ENCODE results near the gene CCNA1. TPM values are rescaled to one million over a fixed set of nuclear protein-coding genes. Genes with fewer than 3 reads are reported as not detected.

Gene CCNA1
- total RNA-seq (not detected), total RNA-seq (0 reads per million in 2 donors)

DNA sequence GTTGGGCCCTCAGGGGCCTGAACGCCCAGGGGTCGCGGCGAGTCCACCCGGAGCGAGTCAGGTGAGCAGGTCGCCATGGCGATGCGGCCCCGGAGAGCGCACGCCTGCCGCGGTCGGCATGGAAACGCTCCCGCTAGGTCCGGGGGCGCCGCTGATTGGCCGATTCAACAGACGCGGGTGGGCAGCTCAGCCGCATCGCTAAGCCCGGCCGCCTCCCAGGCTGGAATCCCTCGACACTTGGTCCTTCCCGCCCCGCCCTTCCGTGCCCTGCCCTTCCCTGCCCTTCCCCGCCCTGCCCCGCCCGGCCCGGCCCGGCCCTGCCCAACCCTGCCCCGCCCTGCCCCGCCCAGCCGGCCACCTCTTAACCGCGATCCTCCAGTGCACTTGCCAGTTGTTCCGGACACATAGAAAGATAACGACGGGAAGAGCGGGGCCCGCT, at the start of gene CCNA1:
TSS of gene CCNA1 (plus strand) at position 390 of the 439 bp plus-strand sequence. CDS start 562 bp downstream, outside the sequence.
- H3K4me1 Mint-ChIP-seq = no peaks in the 10 kb centered on the region
- H3K4me3 Mint-ChIP-seq = peak within 1 kb of the TSS; percentile 76
- H3K9me3 ChIP-seq (ENCODE audit: control insufficient read depth, low read length, poor library complexity, severe bottlenecking) = no peaks in the 10 kb centered on the region
- H3K36me3 Mint-ChIP-seq (ENCODE audit: low read depth) = peaks cover 7% of the 10 kb centered on the region
- ATAC-seq (no peak), DNase-seq (no peak)
- peak within 1 kb of the TSS; percentile 16 for H3K27ac Mint-ChIP-seq
- peaks cover 74% of the 10 kb centered on the region for H3K27me3 Mint-ChIP-seq

DNA sequence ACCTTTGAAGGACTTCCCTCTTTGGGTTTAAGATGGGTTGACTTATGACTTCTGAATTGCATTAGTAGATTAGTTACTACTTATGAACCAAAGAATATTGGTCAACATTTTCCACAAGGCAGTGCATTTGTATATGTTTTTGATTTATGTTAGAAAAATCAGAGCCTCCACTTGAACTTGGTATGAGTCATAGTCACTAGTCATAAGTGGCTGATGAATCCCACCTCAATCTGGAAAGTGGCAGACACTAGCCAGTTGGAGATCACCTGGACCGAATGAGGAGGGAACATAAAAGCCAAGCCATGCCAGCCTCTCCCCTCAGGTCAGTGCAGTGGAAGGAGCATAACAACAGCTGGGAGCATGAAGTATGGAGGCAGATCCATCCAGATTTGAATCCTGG, 46.8 kb upstream of the CCNA1 start:
- DNase-seq (no peak), ATAC-seq (no peak)
- Mint-ChIP-seq H3K27ac (no peak overlapping the region), H3K36me3 (ENCODE audit: low read depth) (no peaks in the 10 kb centered on the region), H3K4me1 (no peaks in the 10 kb centered on the region), H3K4me3 (no peak overlapping the region), H3K27me3 (peaks cover 9% of the 10 kb centered on the region)
- no peaks in the 10 kb centered on the region for H3K9me3 ChIP-seq (ENCODE audit: control insufficient read depth, low read length, poor library complexity, severe bottlenecking)

DNA sequence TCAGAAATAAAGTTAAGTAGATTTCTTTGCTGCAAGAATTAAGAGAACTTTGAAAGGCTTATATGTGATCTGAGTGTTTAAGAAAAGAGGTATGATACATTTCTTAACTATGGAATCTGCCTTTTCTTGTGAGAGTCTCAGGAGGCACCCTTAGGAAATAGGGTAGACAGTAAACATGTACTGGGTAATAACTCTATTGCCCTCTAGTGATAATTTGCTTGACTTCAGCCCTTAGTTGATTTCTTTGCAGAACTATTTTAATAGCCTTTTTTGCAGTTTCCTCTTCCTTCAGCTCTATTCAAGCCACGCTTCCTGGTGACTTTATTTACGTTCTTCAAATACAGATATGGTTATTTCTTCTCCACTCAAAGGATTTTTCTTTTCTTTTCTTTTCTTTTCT, 37.0 kb upstream of the CCNA1 start:
- Mint-ChIP-seq H3K27ac (no peak overlapping the region), H3K36me3 (ENCODE audit: low read depth) (no peaks in the 10 kb centered on the region), H3K4me1 (no peaks in the 10 kb centered on the region), H3K27me3 (peaks cover 19% of the 10 kb centered on the region), H3K4me3 (no peak overlapping the region)
- no peak for ATAC-seq
- no peak for DNase-seq
- no peaks in the 10 kb centered on the region for H3K9me3 ChIP-seq (ENCODE audit: control insufficient read depth, low read length, poor library complexity, severe bottlenecking)

DNA sequence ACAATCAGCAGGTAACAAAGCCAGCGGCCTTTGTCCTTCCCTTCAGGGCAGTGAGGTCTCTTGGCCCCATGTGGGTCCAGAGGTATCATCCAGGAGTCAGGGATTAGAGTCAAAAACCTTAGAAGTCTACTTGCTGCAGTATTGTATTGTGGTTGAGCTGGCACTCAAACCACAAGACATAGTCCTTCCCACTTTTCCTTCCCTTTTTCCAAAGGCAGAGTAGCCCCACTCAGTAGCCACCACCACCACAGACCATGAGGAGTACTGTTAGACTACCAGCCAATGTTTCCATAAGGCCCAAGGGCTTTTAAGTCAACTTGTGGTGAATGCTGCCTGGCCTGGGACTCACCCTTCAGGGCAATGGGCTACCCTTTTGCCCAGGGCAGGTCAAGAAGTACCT, 27.1 kb upstream of the CCNA1 start:
- peaks cover 28% of the 10 kb centered on the region for H3K27me3 Mint-ChIP-seq
- no peaks in the 10 kb centered on the region for H3K9me3 ChIP-seq (ENCODE audit: control insufficient read depth, low read length, poor library complexity, severe bottlenecking)
- no peak overlapping the region for H3K27ac Mint-ChIP-seq
- DNase-seq (no peak), ATAC-seq (no peak)
- no peak overlapping the region for H3K4me3 Mint-ChIP-seq
- peaks cover 4% of the 10 kb centered on the region for H3K36me3 Mint-ChIP-seq (ENCODE audit: low read depth)
- H3K4me1 Mint-ChIP-seq = no peaks in the 10 kb centered on the region

DNA sequence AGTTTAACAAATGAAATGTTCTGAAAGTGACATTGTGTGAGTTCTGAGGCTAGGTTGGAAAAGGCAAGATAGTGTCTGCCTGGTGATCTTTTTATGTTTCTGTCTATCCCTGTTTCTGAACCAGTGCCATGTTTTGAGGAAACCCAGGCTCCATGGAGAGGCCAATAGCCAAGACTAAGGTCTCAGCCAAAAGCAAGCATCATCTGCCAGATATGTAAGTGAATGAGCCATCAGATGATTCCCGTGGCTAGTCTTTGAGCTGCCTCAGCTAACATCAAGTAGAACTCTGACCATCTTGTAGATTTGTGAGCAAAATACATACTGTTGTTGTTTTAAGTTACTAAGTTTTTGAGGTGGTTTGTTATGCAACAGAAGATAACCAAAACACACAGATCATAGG, 19.6 kb upstream of the CCNA1 start:
- Mint-ChIP-seq H3K27me3 (peaks cover 51% of the 10 kb centered on the region), H3K36me3 (ENCODE audit: low read depth) (peaks cover 4% of the 10 kb centered on the region), H3K27ac (no peak overlapping the region), H3K4me3 (no peak overlapping the region), H3K4me1 (peaks cover 7% of the 10 kb centered on the region)
- H3K9me3 ChIP-seq (ENCODE audit: control insufficient read depth, low read length, poor library complexity, severe bottlenecking) = no peaks in the 10 kb centered on the region
- ATAC-seq = no peak
- DNase-seq = no peak

DNA sequence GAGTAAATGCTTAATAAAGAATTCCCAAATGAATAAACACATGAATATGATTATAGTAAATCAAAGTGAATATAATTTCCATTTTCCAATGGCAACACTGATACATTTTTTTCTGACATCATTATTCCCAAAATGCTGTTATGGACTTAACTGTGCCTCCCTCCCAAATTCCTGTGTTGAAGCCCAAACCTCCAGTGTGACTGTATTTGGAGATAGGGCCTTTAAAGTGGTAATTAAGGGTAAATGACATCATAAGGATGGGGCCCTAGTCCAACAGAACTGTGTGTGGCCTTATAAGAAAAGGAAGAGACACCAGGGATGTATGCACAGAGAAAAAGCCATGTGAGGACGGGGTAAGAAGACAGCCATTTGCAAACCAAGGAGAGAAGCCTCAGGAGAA, 19.1 kb upstream of the CCNA1 start:
- Mint-ChIP-seq H3K4me3 (no peak overlapping the region), H3K27ac (no peak overlapping the region), H3K27me3 (peaks cover 55% of the 10 kb centered on the region), H3K4me1 (peaks cover 10% of the 10 kb centered on the region), H3K36me3 (ENCODE audit: low read depth) (peaks cover under 1% of the 10 kb centered on the region)
- no peak for ATAC-seq
- no peak for DNase-seq
- H3K9me3 ChIP-seq (ENCODE audit: control insufficient read depth, low read length, poor library complexity, severe bottlenecking) = no peaks in the 10 kb centered on the region

DNA sequence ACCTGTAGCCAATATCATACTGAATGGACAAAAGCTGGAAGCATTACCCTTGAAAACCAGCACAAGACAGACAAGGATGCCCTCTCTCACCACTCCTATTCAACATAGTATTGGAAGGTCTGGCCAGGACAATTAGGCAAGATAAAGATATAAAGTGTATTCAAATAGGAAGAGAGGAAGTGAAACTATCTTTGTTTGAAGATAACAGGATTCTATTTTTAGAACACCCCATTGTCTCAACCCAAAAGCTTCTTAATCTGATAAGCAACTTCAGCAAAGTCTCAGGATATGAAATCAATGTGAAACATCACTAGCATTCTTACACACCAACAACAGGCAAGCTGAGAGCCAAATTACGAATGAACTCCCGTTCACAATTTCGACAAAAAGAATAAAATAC, 17.8 kb upstream of the CCNA1 start:
- peaks cover 63% of the 10 kb centered on the region for H3K27me3 Mint-ChIP-seq

DNA sequence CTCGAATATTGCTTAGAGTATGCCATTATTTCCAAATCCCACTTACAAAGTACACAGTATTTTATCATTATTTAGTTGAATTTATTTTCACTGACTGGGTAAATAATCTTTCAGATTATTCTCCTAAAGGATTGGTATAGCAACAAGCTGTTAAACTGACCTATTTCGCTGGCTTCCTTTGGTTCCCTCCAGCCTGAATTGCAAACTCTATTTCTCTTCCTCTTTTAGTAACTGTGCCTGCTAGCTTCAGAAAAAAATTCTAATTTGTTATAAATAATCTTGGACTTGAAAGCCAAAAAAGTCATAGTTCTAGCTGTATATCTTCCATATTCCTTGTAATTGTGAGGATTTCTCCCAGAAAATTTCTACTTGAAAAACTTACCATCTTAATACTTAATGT, 15.0 kb upstream of the CCNA1 start:
- H3K9me3 ChIP-seq (ENCODE audit: control insufficient read depth, low read length, poor library complexity, severe bottlenecking) = no peaks in the 10 kb centered on the region
- no peak for DNase-seq
- Mint-ChIP-seq H3K4me1 (peaks cover 17% of the 10 kb centered on the region), H3K27ac (no peak overlapping the region), H3K36me3 (ENCODE audit: low read depth) (no peaks in the 10 kb centered on the region), H3K27me3 (peaks cover 76% of the 10 kb centered on the region), H3K4me3 (no peak overlapping the region)
- ATAC-seq = no peak

More for the DNA sequence above, 17.8 kb upstream of the CCNA1 start:
- no peak overlapping the region for H3K27ac Mint-ChIP-seq
- DNase-seq (no peak), ATAC-seq (no peak)
- no peaks in the 10 kb centered on the region for H3K36me3 Mint-ChIP-seq (ENCODE audit: low read depth)
- H3K9me3 ChIP-seq (ENCODE audit: control insufficient read depth, low read length, poor library complexity, severe bottlenecking) = no peaks in the 10 kb centered on the region
- peaks cover 12% of the 10 kb centered on the region for H3K4me1 Mint-ChIP-seq
- no peak overlapping the region for H3K4me3 Mint-ChIP-seq

DNA sequence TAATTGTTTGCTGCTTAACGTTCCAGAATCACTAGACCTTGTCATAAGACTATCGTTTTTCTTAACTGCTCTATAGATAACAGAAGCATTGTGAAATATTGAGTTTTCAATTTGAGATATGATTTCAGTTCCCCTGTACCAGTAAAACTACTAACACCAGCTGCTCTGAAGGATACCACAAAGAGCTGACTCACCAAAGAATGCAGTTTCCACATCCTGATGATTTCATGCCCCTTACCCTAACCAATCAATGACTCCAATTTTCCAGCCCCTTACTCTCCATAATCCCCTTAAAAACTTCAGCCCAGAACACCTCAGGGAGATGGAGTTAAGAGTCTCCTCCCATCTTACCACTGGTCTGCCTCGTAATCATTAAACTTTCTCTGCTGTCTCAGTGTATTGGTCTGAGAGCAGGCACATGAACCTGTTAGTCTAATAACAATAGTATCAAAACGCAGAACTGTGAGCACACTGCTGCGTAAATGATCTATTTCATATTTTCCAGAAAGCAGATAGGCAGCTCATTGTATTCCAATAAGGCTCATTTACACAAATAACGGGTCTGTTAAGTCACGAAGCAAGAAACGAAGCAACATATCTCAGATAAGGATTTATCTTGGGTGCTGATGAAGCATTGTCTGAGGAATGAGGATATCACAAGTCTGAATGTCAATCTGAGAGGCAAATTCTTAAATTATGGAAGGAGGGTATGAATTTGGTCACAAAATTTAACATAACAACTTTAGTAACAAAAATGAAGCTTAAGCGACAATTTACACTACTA, 14.1 kb upstream of the CCNA1 start:
- DNase-seq = no peak
- H3K27me3 Mint-ChIP-seq = peaks cover 76% of the 10 kb centered on the region
- H3K36me3 Mint-ChIP-seq (ENCODE audit: low read depth) = no peaks in the 10 kb centered on the region
- H3K4me3 Mint-ChIP-seq = no peak overlapping the region
- peaks cover 17% of the 10 kb centered on the region for H3K4me1 Mint-ChIP-seq
- H3K27ac Mint-ChIP-seq = no peak overlapping the region
- no peaks in the 10 kb centered on the region for H3K9me3 ChIP-seq (ENCODE audit: control insufficient read depth, low read length, poor library complexity, severe bottlenecking)
- ATAC-seq = no peak

DNA sequence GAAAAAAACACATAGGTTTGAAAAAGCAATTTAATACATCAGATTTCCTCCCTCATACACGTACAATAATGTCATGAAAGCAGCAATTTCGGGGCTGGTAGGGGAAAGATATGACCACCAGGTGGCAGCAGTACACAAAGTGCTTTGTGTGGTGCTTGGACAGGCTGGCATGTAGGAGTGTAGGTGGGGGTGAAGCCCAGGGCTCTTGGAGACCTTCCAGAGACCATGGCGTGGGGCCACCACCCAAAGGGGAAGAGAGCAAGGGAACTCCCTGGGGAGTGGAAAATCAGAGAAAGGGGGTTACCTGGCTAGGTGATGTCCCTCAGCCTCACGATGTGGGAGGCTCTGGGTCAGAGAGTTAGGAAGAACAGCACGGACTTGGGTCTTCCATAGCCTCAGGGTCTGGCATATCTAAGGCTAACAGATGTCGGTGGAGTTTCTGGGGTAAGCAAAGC, 11.8 kb upstream of the CCNA1 start:
- H3K27me3 Mint-ChIP-seq = peaks cover 64% of the 10 kb centered on the region
- H3K4me3 Mint-ChIP-seq = peak overlapping the region; percentile 31
- peak in 2 of 3 donors; percentile 22 to 47 for DNase-seq
- H3K9me3 ChIP-seq (ENCODE audit: control insufficient read depth, low read length, poor library complexity, severe bottlenecking) = no peaks in the 10 kb centered on the region
- peak; percentile 81 for ATAC-seq
- H3K4me1 Mint-ChIP-seq = peaks cover 10% of the 10 kb centered on the region
- no peak overlapping the region for H3K27ac Mint-ChIP-seq
- no peaks in the 10 kb centered on the region for H3K36me3 Mint-ChIP-seq (ENCODE audit: low read depth)

DNA sequence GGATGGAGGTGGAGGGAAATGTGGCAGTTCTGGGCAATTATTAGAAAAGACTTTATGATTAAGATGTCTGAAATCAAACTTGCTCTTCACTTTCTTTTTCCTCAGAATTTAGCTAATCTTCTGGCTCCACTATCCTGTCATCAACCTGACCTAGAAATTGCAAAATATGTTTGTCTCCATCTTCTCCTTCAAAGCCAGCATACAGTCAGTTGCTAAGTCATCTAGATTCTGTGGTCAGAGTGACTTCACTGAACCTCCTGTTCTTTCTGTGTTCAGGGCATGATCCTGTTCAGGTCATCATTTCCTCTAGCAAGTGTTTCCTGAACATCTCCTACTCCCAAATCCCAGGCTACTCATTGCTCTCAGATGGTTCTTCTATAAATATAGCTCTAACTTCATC, 10.8 kb upstream of the CCNA1 start:
- no peak overlapping the region for H3K4me3 Mint-ChIP-seq
- ATAC-seq = no peak
- peaks cover 55% of the 10 kb centered on the region for H3K27me3 Mint-ChIP-seq
- no peaks in the 10 kb centered on the region for H3K36me3 Mint-ChIP-seq (ENCODE audit: low read depth)
- no peak overlapping the region for H3K27ac Mint-ChIP-seq
- H3K9me3 ChIP-seq (ENCODE audit: control insufficient read depth, low read length, poor library complexity, severe bottlenecking) = no peaks in the 10 kb centered on the region
- DNase-seq = no peak
- H3K4me1 Mint-ChIP-seq = peaks cover 10% of the 10 kb centered on the region

DNA sequence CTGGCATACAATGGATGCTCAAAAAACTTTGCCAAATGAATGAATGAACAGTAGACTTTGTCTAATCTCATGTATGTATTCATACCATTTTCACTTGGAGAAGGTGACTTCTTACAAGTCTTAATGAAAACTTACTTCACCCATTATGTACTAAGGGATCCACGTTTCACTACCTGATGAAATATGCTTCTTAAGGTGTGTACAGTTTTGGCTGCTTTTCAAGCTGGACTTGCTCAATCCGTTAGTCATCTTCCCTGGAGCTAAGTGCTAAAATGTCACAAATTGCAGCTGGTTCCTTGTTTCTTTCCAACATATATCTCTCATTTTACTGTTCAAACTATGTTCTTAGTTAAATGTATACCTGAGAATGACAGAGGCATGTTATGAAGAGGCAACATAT, 4.2 kb upstream of the CCNA1 start:
- H3K9me3 ChIP-seq (ENCODE audit: control insufficient read depth, low read length, poor library complexity, severe bottlenecking) = no peaks in the 10 kb centered on the region
- no peak for DNase-seq
- Mint-ChIP-seq H3K4me1 (no peaks in the 10 kb centered on the region), H3K4me3 (no peak overlapping the region), H3K36me3 (ENCODE audit: low read depth) (no peaks in the 10 kb centered on the region), H3K27me3 (peaks cover 47% of the 10 kb centered on the region), H3K27ac (no peak overlapping the region)
- ATAC-seq = no peak

DNA sequence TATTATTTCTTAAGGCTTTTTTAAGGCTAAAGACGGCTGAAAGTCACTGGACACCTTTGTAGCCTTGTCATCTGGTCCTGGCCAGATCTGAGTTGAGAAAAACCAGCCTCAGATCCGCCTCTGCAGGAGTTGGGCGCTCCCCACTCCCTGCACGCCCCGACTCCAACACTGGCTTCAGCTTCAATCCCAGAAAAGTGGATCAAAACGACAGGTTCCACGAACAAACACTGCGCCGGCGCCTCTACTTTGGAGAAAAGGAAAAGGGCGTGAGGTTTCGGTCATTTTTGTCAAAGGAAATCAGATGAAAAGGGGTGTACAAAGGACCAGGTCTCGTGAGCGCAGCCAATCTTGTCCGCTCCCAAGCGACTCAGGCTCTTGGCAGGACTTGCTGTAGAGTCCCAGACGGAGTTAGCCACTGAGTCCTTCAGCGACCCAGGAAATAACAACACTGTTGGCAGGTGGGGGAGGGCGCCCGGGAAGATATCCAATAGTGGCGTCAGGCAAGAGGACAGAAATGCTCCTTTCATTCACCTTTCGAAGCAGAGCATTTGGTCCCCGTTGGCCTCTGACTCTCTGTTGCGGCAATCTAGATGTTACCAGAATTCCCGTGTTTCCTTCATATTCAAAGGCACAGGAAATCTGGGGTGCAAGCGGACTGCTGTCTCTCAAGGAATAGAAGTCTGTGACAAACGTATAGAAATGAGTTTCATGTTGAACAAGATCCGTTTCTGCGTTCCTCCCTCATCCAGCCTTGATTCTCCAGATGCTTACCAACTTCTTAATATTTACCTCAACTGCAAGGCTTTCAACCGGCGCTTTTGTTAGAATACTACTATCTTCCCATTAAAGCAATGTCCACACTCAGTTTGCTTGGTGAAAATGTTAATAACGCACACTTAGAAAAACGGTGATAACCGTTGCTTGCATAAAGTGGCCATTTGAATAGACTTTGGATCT, 1.8 kb upstream of the CCNA1 start:
- H3K4me1 Mint-ChIP-seq = no peaks in the 10 kb centered on the region
- no peak for ATAC-seq

More for the DNA sequence above, 1.8 kb upstream of the CCNA1 start:
- no peaks in the 10 kb centered on the region for H3K9me3 ChIP-seq (ENCODE audit: control insufficient read depth, low read length, poor library complexity, severe bottlenecking)
- Mint-ChIP-seq H3K27me3 (peaks cover 61% of the 10 kb centered on the region), H3K4me3 (no peak overlapping the region), H3K36me3 (ENCODE audit: low read depth) (peaks cover 7% of the 10 kb centered on the region), H3K27ac (no peak overlapping the region)
- DNase-seq = no peak
